Neural cell (in vitro differentiated cells): ENCODE measurements around the gene ELP4.

Experiments
- POLR2AphosphoS5 ChIP-seq: IDR thresholded peaks from 2 replicates; pipeline ENCODE4 v1.6.1; 2012
- TF ChIP-seq, protein P1 (sequence below): fragments of 450-650 bp; IDR thresholded peaks from 2 replicates; pipeline ENCODE4 v1.5.1; 2014; ENCODE audit warnings: antibody characterized with exemption, mild to moderate bottlenecking, moderate library complexity; ENCODE audit not compliant: poor library complexity, severe bottlenecking

DNA sequence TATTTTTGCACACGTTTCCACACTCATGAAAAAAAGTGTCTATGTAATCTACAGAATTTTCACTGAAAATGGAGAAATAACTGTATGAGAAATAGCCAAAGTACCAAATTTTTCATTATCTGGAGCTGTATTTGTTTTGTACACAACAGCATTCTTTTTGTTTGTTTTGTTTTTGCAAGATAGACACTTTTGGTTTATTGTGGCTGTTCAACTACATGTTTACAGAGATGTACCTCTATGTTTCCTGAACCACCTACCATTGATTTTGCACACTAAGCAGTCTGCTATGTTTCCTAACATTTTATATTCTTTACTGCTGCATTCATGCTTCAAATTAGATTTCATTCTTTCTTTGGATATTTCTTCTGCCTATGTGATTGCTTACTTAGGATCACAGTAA lies 116.3 kb downstream of the ELP4 start:
- no peak for TF ChIP-seq POLR2AphosphoS5
- TF ChIP-seq, protein P1, sequence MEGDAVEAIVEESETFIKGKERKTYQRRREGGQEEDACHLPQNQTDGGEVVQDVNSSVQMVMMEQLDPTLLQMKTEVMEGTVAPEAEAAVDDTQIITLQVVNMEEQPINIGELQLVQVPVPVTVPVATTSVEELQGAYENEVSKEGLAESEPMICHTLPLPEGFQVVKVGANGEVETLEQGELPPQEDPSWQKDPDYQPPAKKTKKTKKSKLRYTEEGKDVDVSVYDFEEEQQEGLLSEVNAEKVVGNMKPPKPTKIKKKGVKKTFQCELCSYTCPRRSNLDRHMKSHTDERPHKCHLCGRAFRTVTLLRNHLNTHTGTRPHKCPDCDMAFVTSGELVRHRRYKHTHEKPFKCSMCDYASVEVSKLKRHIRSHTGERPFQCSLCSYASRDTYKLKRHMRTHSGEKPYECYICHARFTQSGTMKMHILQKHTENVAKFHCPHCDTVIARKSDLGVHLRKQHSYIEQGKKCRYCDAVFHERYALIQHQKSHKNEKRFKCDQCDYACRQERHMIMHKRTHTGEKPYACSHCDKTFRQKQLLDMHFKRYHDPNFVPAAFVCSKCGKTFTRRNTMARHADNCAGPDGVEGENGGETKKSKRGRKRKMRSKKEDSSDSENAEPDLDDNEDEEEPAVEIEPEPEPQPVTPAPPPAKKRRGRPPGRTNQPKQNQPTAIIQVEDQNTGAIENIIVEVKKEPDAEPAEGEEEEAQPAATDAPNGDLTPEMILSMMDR = no peak
